Spleen (tissue), 7 donors: ENCODE data around the gene PNLIPRP2.

Experiments
- POLR2A ChIP-seq, 3 donors: fragments of 450-650 bp; IDR thresholded peaks; one replicate each; pipeline ENCODE4 v1.5.1; 2017; ENCODE audit warnings: antibody characterized with exemption in 3 of 3, mild to moderate bottlenecking in 1 of 3
- POLR2AphosphoS5 ChIP-seq, 3 donors: sonication (generic); formaldehyde crosslinking; IDR thresholded peaks; one replicate each; pipeline ENCODE4 v1.5.1; 2017; ENCODE audit warnings: antibody characterized with exemption in 3 of 3
- TF ChIP-seq, protein P1 (sequence below), 11 experiments: fragments of 200-600 bp in 7 of 11; fragments of 450-650 bp in 4 of 11; sonication (generic) in 4 of 11; IDR thresholded peaks in 8 of 11; conservative IDR thresholded peaks in 3 of 11; 1 replicate in 7 of 11; 2 replicates in 4 of 11; pipeline versions ENCODE4 v1.4.0 to v1.8.0; 2016 to 2021; ENCODE audit warnings: antibody characterized with exemption in 11 of 11, inconsistent platforms in 4 of 11, mild to moderate bottlenecking in 1 of 11
- donor health status: DM: no; HTN: no; CAD: no; lungs with moderate emphysema.
- donor health status: DM: no; HTN: no; CAD: no.
- donor health status: DM: no; HTN: no; CAD: no.

DNA sequence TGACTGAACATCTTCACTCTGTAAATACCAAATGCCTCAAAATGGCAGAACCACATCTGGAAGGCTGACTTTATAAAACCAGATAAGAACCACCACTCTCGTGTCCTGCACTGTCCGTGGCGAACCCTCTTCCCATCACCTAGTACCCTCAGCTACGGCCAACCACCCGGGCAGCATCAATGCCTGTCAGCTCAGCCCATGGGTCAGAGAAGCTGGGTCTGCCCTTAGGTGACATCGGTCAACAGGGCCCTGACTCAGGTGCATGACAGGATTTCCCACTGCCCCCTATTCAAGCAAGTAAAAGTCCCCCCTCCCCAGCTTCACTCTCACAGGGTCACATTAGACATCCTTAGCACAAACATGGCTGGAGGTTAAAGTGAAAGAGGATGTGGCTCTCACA, 65.1 kb downstream of the PNLIPRP2 start:
- TF ChIP-seq POLR2A (IDR thresholded peaks at IDR 0.05) (no peak), POLR2AphosphoS5 (IDR thresholded peaks at IDR 0.05) (no peak)
- TF ChIP-seq, protein P1, sequence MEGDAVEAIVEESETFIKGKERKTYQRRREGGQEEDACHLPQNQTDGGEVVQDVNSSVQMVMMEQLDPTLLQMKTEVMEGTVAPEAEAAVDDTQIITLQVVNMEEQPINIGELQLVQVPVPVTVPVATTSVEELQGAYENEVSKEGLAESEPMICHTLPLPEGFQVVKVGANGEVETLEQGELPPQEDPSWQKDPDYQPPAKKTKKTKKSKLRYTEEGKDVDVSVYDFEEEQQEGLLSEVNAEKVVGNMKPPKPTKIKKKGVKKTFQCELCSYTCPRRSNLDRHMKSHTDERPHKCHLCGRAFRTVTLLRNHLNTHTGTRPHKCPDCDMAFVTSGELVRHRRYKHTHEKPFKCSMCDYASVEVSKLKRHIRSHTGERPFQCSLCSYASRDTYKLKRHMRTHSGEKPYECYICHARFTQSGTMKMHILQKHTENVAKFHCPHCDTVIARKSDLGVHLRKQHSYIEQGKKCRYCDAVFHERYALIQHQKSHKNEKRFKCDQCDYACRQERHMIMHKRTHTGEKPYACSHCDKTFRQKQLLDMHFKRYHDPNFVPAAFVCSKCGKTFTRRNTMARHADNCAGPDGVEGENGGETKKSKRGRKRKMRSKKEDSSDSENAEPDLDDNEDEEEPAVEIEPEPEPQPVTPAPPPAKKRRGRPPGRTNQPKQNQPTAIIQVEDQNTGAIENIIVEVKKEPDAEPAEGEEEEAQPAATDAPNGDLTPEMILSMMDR (IDR thresholded peaks at IDR 0.05 in 8 of 11, conservative IDR thresholded peaks at IDR 0.05 in 3 of 11): no peak
